Measurements from ENCODE around the gene MUC20.
"Not testable (repeated sequence)": the region's sequence is repeated elsewhere in the genome, so short reads cannot be mapped to it uniquely, and the experiment has no call there.

The MUC20 gene

GRCh38 chr3:195768414-195768813 is 47.6 kb downstream of the MUC20 start:
- H3K4me3 ChIP-seq (ENCODE audit: low read depth, low read length), result no peak overlapping the region
- no peak for TF ChIP-seq CTCF (IDR thresholded peaks at IDR 0.05; ENCODE audit: low read depth, low read length)

GRCh38 chr3:195768831-195769303 is 48.1 kb downstream of the MUC20 start:
- H3K4me3 ChIP-seq (ENCODE audit: low read depth, low read length), result no peak overlapping the region
- no peak for TF ChIP-seq CTCF (IDR thresholded peaks at IDR 0.05; ENCODE audit: low read depth, low read length)

GRCh38 chr3:195769551-195769950 is 48.8 kb downstream of the MUC20 start:
- no peak for TF ChIP-seq CTCF (IDR thresholded peaks at IDR 0.05; ENCODE audit: low read depth, low read length)
- no peak overlapping the region for H3K4me3 ChIP-seq (ENCODE audit: low read depth, low read length)

- TF ChIP-seq CTCF (IDR thresholded peaks at IDR 0.05; ENCODE audit: low read depth, low read length), result no peak
Observed at GRCh38 chr3:195770081-195770840, 49.5 kb downstream of the MUC20 start.

GRCh38 chr3:195770841-195771645 is 50.3 kb downstream of the MUC20 start:
- not testable (repeated sequence) for H3K4me3 ChIP-seq (ENCODE audit: low read depth, low read length)

More at GRCh38 chr3:195770081-195770840, 49.5 kb downstream of the MUC20 start:
- H3K4me3 ChIP-seq (ENCODE audit: low read depth, low read length), result no peak overlapping the region

GRCh38 chr3:195771646-195772300 is 51.0 kb downstream of the MUC20 start:
- no peak for TF ChIP-seq CTCF (IDR thresholded peaks at IDR 0.05; ENCODE audit: low read depth, low read length)
- H3K4me3 ChIP-seq (ENCODE audit: low read depth, low read length), result no peak overlapping the region

GRCh38 chr3:195773956-195774537 is 53.3 kb downstream of the MUC20 start:
- TF ChIP-seq CTCF (IDR thresholded peaks at IDR 0.05; ENCODE audit: low read depth, low read length), result no peak
- no peak overlapping the region for H3K4me3 ChIP-seq (ENCODE audit: low read depth, low read length)

Data from WI38 (cell line).